ENCODE results near the gene ATXN1.

GRCh38 chr6:16547587-16547986 is 213.7 kb downstream of the ATXN1 start:
- TF ChIP-seq ZNF48 (tag by site-specific recombination; IDR thresholded peaks at IDR 0.05) (no peak), ZBTB11 (tag by site-specific recombination; conservative IDR thresholded peaks at IDR 0.05; ENCODE audit: low read depth) (no peak), ZNF416 (tag by site-specific recombination; IDR thresholded peaks at IDR 0.05) (no peak), ZFHX2 (tag by site-specific recombination; conservative IDR thresholded peaks at IDR 0.05) (peak; percentile 3; the same call in 1 of the 2 replicates)
- TF ChIP-seq, protein P1, sequence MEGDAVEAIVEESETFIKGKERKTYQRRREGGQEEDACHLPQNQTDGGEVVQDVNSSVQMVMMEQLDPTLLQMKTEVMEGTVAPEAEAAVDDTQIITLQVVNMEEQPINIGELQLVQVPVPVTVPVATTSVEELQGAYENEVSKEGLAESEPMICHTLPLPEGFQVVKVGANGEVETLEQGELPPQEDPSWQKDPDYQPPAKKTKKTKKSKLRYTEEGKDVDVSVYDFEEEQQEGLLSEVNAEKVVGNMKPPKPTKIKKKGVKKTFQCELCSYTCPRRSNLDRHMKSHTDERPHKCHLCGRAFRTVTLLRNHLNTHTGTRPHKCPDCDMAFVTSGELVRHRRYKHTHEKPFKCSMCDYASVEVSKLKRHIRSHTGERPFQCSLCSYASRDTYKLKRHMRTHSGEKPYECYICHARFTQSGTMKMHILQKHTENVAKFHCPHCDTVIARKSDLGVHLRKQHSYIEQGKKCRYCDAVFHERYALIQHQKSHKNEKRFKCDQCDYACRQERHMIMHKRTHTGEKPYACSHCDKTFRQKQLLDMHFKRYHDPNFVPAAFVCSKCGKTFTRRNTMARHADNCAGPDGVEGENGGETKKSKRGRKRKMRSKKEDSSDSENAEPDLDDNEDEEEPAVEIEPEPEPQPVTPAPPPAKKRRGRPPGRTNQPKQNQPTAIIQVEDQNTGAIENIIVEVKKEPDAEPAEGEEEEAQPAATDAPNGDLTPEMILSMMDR (tag by site-specific recombination; IDR thresholded peaks at IDR 0.05), result no peak
- TF ChIP-seq, protein P2, sequence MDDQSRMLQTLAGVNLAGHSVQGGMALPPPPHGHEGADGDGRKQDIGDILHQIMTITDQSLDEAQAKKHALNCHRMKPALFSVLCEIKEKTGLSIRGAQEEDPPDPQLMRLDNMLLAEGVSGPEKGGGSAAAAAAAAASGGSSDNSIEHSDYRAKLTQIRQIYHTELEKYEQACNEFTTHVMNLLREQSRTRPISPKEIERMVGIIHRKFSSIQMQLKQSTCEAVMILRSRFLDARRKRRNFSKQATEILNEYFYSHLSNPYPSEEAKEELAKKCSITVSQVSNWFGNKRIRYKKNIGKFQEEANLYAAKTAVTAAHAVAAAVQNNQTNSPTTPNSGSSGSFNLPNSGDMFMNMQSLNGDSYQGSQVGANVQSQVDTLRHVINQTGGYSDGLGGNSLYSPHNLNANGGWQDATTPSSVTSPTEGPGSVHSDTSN (CRISPR knock-in tag; IDR thresholded peaks at IDR 0.05), result no peak
